Measurements from ENCODE around the gene CHAF1A.

DNA sequence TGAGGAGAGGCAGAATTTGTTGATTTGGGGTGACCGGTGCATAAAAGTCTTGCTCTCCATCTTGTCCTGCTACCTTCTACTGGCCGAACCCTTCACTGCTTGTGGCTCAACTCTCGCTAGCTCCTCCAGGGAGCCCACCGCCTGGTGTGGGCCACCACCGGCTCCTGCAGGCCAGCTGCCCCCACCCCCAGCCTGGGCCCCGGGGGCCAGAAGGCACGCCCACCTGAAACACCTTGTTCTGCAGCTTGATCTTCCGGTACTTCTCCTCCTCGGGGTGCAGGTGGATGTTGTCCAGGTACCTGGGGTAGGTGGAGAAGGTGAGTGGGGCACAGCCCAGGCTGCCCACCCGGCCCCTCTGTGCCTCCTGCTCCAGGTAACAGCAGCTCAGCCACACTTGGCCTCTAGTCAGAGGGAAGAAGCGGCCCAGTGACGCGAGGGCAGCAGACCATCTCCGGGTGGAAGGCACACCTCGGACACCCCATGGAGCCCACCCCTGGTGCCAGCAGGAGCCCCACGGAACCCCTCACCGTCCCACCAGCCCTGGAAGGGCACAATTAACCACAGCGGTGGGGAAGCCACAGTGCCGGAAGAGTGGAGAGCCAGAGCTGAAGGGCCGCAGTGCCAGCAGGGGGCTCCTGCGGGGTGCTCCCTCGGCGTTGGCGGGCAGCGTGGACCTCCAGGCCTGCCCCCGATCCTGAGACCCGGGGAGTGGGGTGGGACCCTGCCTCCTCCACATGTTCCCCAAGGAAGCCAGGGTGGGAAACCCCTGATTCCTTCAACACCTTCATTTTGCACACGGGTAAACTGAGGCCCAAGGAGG is 45.1 kb downstream of the CHAF1A start:
- TF ChIP-seq GLI2 (tag by site-specific recombination; IDR thresholded peaks at IDR 0.05; ENCODE audit: borderline replicate concordance, low read depth) (no peak), ZNF24 (tag by site-specific recombination; IDR thresholded peaks at IDR 0.05) (no peak), YY1 (tag by site-specific recombination; IDR thresholded peaks at IDR 0.05) (no peak)
- TF ChIP-seq, protein P1, sequence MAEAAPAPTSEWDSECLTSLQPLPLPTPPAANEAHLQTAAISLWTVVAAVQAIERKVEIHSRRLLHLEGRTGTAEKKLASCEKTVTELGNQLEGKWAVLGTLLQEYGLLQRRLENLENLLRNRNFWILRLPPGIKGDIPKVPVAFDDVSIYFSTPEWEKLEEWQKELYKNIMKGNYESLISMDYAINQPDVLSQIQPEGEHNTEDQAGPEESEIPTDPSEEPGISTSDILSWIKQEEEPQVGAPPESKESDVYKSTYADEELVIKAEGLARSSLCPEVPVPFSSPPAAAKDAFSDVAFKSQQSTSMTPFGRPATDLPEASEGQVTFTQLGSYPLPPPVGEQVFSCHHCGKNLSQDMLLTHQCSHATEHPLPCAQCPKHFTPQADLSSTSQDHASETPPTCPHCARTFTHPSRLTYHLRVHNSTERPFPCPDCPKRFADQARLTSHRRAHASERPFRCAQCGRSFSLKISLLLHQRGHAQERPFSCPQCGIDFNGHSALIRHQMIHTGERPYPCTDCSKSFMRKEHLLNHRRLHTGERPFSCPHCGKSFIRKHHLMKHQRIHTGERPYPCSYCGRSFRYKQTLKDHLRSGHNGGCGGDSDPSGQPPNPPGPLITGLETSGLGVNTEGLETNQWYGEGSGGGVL (tag by site-specific recombination; IDR thresholded peaks at IDR 0.05): no peak
- TF ChIP-seq, protein P2, sequence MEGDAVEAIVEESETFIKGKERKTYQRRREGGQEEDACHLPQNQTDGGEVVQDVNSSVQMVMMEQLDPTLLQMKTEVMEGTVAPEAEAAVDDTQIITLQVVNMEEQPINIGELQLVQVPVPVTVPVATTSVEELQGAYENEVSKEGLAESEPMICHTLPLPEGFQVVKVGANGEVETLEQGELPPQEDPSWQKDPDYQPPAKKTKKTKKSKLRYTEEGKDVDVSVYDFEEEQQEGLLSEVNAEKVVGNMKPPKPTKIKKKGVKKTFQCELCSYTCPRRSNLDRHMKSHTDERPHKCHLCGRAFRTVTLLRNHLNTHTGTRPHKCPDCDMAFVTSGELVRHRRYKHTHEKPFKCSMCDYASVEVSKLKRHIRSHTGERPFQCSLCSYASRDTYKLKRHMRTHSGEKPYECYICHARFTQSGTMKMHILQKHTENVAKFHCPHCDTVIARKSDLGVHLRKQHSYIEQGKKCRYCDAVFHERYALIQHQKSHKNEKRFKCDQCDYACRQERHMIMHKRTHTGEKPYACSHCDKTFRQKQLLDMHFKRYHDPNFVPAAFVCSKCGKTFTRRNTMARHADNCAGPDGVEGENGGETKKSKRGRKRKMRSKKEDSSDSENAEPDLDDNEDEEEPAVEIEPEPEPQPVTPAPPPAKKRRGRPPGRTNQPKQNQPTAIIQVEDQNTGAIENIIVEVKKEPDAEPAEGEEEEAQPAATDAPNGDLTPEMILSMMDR (tag by site-specific recombination; IDR thresholded peaks at IDR 0.05): no peak

Data from HEK293 (cell line).